ENCODE results near the gene NPW.

GRCh38 chr16:2054543-2055245 lies 35.1 kb downstream of the NPW start:
- no peak for TF ChIP-seq CTCF (IDR thresholded peaks at IDR 0.05)
- no peak for TF ChIP-seq POLR2A (IDR thresholded peaks at IDR 0.05)

All from heart left ventricle (tissue), 13 donors.